ENCODE data around the gene KCNJ10.

Gene KCNJ10

GRCh38 chr1:159993911-159994310, 76.0 kb downstream of the KCNJ10 start:
- no peak for ATAC-seq
- TF ChIP-seq TCF4 (CRISPR knock-in tag; IDR thresholded peaks at IDR 0.05; ENCODE audit: borderline replicate concordance) (no peak), ISL1 (CRISPR knock-in tag; IDR thresholded peaks at IDR 0.05) (no peak), CSDC2 (CRISPR knock-in tag; IDR thresholded peaks at IDR 0.05) (no peak), TOX (CRISPR knock-in tag; IDR thresholded peaks at IDR 0.05; ENCODE audit: borderline replicate concordance) (no peak), GLIS3 (CRISPR knock-in tag; IDR thresholded peaks at IDR 0.05) (no peak), ZC3H10 (CRISPR knock-in tag; IDR thresholded peaks at IDR 0.05) (no peak), RARB (CRISPR knock-in tag; IDR thresholded peaks at IDR 0.05) (no peak), ZNF565 (CRISPR knock-in tag; conservative IDR thresholded peaks at IDR 0.05; ENCODE audit: low read depth) (no peak), ARNTL (CRISPR knock-in tag; IDR thresholded peaks at IDR 0.05; ENCODE audit: borderline replicate concordance, low read depth) (no peak), CSRNP3 (CRISPR knock-in tag; IDR thresholded peaks at IDR 0.05) (no peak), BACH2 (CRISPR knock-in tag; IDR thresholded peaks at IDR 0.05; ENCODE audit: borderline replicate concordance) (no peak), TSHZ2 (CRISPR knock-in tag; IDR thresholded peaks at IDR 0.05) (no peak), SNAI2 (CRISPR knock-in tag; IDR thresholded peaks at IDR 0.05) (no peak)

- ATAC-seq = peak; percentile 58
- TF ChIP-seq ARNTL (CRISPR knock-in tag; IDR thresholded peaks at IDR 0.05; ENCODE audit: borderline replicate concordance, low read depth) = no peak
- no peak for TF ChIP-seq CSDC2 (CRISPR knock-in tag; IDR thresholded peaks at IDR 0.05)
- TF ChIP-seq OSR1 (CRISPR knock-in tag; IDR thresholded peaks at IDR 0.05) = no peak
- TF ChIP-seq ZC3H10 (CRISPR knock-in tag; IDR thresholded peaks at IDR 0.05) = no peak
- no peak for TF ChIP-seq ZFP30 (CRISPR knock-in tag; IDR thresholded peaks at IDR 0.05)
- TF ChIP-seq CSRNP3 (CRISPR knock-in tag; IDR thresholded peaks at IDR 0.05) = no peak
- TF ChIP-seq TCF4 (CRISPR knock-in tag; IDR thresholded peaks at IDR 0.05; ENCODE audit: borderline replicate concordance) = no peak
- TF ChIP-seq RARB (CRISPR knock-in tag; IDR thresholded peaks at IDR 0.05) = no peak
- no peak for TF ChIP-seq TSHZ2 (CRISPR knock-in tag; IDR thresholded peaks at IDR 0.05)
- TF ChIP-seq ISL1 (CRISPR knock-in tag; IDR thresholded peaks at IDR 0.05) = no peak
- no peak for TF ChIP-seq GLIS3 (CRISPR knock-in tag; IDR thresholded peaks at IDR 0.05)
- TF ChIP-seq ZNF70 (CRISPR knock-in tag; IDR thresholded peaks at IDR 0.05) = no peak
- no peak for TF ChIP-seq POU6F1 (CRISPR knock-in tag; IDR thresholded peaks at IDR 0.05; ENCODE audit: borderline replicate concordance, low read depth)
- no peak for TF ChIP-seq ZFP3 (CRISPR knock-in tag; IDR thresholded peaks at IDR 0.05)
- TF ChIP-seq PPARA (CRISPR knock-in tag; IDR thresholded peaks at IDR 0.05; ENCODE audit: borderline replicate concordance) = no peak
- TF ChIP-seq ZNF8 (CRISPR knock-in tag; IDR thresholded peaks at IDR 0.05) = no peak
- no peak for TF ChIP-seq ZNF565 (CRISPR knock-in tag; conservative IDR thresholded peaks at IDR 0.05; ENCODE audit: low read depth)
- no peak for TF ChIP-seq TOX (CRISPR knock-in tag; IDR thresholded peaks at IDR 0.05; ENCODE audit: borderline replicate concordance)
- no peak for TF ChIP-seq ESRRG (CRISPR knock-in tag; IDR thresholded peaks at IDR 0.05)
These were observed 77.8 kb downstream of the KCNJ10 start for GRCh38 chr1:159992161-159992560.
